NCI-H82 (cell line): ENCODE results near the gene NUDT4.

Source experiments
- DNase-seq: peaks from one replicate; lab custom pipeline; 2025; lab: John Stamatoyannopoulos, UW

The NUDT4 gene

DNA sequence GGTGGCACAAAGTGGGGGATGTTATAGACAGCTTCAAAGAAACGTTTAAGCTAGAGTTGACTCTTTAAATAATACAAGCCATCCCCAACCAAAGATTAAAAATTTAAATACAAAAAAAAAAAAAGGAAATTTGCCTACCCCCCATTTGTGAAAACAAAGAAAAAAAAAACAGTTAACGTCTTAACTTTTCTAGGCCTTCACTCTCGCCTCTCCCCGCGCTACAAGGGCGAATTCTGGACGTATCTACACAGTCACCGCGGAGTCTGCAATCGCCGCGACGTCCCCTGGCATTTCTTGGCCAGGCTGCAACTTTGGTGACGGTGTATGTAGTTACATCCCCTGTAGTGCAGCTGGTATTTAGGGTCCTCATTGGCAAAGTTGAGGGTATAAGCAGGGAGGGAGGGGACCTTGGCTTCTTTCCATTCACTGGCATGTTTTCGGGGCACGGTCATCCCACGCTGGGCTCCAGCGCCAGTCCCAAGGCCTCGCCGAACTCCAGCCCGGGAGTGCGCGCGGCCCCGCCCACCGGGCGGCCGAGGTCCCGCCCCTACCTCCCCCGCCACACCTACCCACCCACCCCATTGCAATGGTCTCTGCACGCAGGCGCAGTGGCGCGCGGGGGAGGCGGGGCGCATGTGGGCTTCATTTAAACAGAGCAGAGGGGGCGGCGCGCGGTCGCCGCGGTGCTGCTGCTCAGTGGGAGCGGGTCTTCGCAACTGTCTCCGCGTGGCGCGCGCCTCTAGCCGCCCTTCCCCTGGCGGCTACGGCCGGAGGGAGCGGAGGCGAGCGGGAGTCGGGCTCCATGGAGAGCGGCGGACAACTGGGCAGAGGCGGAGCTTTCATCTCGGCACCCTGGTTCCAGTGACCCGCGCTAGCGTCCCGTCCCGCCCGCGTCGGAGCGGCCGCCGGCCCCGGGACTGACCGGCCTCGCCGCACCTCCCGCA is at the start of gene NUDT4:
TSS of gene NUDT4 (plus strand) at position 674 of the 944 bp plus-strand sequence. CDS start 398 bp downstream, outside the sequence.
- peak; percentile 98 for DNase-seq

DNA sequence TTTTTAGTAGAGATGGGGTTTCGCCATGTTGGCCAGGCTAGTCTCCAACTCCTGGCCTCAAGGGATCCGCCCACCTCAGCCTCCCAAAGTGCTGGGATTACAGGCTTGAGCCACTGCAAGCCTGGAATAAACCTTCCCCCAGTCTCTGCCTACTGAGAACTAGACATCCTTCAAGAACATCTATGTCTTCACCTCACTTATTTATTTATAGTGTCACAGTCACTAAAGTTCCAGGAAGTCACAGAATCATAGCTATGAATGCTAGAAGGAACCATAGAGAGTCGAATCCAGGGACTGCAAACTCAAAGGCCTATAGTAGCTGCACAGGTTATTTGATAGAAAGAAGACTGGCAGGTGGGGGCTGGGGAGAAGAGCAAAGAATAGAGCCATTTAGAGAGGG is 44.7 kb upstream of the NUDT4 start:
- no peak for DNase-seq

DNA sequence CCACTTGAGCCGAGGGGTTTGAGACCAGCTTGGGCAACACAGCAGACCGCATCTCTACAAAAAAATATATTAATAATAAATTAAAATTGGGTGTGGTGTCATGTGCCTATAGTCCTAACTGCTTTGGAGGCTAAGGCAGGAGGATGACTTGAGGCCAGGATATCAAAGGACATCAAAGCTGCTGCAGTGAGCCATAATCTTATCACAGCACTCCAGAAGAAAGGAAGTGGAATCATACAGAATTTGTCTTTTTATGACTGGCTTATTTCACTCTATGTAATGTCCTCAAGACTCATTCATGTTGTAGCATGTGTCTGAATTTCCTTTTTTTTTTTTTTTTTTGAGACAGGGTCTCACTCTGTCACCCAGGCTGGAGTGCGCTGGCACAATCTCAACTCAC is 43.9 kb upstream of the NUDT4 start:
- no peak for DNase-seq

DNA sequence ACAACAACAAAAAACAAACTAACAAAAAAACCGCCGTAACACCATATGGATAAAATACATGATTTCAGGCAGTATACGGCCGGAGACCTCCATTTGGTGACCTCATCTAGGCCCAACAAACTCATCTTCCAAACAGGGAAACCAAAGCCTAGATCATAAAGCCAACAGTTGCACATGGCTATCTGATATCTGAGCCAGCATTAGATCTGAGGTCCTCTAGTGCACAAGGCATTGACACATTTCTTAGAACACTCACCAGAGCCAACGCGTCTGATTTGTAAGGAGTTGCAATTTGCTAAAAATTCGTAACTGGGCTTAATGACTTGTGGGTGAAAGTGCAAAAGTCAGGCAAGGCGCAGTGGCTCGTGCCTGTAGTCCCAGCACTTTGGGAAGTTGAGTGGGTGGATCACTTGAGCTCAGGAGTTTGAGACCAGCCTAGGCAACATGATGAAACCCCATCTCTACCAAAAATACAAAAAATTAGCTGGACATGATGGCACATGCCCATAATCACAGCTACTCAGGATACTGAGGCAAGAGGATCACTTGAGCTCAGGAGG is 42.0 kb upstream of the NUDT4 start:
- DNase-seq = no peak

DNA sequence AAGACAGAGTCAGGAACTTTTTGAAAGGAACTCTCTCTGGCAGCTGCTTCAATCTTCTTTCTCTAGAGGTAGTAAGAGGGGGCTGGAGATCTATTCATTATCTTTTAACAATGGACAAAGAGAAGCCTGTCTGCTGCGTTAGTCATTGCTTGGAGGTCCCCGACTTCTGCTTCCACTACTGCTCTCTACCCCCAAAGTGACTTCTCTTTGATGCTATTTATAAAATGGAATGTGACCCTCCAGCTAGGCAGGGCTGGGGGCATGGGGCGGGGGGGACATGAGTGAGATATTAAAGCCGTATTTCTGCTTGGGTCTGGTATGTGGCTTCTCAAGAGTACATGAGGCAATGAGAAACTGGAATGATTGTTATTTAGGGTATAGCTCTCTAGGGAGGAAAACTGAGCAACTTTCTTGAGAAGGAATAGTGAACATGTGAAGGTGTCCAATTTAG is 41.4 kb upstream of the NUDT4 start:
- no peak for DNase-seq

DNA sequence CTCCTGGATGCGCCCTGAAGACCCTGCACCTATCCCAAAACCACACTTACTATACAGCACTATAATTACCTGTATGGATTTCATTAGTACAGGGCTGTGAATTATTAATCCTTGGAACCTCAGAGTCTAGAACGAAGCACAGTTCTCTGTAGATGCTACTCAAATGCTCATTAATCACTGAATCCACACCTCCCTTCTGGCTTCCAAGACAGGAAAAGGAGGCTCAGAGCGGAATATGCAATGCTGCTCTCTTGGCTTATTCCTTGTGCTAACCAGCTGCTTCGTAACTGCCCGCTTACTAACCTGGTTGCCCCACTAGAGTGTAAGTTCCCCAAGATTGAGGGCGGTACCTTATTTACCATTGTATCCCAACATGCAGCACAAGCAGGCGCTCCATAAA is 39.1 kb upstream of the NUDT4 start:
- DNase-seq = peak; percentile 29

DNA sequence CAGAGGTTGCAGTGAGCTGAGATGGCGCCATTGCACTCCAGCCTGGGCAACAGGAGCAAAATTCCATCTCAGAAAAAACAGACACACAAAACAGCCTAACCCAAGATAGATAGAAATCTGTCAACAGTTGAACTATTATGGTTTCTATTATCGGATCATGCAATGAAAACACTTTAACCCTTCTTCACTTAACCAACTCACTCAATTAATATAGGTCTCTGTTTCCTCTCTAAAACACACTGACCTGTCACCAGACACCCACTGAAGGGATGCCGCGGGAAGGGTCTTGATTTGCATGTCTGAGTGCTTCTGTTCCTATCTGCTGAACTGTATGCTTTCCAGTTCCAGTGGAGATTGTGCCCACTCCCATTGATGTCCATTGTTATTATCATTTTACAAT is 38.0 kb upstream of the NUDT4 start:
- no peak for DNase-seq

DNA sequence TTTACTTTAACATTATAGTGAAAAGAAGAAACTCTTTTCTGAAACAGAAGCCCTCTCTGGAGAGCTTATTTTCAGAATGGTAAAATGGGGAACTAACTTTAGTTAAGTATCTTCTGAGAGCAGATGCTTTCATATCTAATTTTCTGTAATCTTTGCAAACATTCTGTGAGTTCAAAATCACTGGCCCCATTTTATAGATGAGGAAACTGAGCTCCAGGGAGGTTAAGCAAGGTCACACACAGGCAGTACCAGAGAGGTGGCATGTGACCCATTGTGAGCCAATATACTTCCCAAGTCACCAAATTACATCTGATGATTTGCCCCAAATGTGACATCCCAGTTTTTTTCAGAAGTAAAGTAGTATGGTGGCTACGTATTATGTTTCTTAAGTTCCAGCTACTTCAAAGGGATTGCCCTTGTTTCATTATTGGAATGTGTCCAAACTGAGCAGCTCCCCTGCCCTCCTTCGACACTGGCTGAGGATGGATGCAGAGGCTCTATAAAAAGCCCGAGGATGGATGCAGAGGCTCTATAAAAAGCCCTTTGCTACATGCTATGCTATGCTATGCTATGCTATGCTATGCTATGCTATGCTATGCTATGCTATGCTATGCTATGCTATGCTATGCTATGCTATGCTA is 36.2 kb upstream of the NUDT4 start:
- no peak for DNase-seq

DNA sequence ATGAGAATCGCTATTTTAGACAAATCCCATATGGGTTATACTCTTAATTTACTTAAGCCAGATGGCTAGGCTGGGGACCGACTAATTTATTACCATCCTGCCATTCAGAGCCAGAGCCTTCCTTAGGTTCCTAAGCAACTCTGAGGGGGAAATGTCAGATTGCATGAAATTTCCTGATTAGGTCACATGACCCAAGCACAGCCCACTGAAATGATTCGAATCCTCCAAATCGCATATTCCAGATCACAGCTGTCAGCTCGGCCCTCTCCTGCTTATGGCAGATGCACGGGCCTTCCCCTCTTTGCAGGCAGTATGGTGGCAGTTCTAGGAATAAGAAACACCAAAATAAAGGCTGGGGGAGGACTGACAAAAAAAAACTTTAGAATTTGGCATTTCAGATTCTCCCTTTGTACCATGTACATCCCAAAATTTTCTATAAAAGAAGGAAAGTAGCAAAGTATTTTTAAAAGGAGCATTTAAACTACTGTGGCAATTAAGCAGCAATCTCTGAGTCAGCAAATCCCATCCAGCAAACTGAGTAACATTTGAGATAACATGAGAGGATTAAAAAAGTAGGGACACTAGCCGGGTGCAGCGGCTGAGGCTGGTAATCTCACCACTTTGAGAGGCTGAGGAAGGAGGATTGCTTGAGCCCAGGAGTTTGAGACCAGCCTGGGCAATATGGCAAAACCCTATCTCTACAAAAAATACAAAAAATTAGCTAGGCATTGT is 30.5 kb upstream of the NUDT4 start:
- peak; percentile 99 for DNase-seq

DNA sequence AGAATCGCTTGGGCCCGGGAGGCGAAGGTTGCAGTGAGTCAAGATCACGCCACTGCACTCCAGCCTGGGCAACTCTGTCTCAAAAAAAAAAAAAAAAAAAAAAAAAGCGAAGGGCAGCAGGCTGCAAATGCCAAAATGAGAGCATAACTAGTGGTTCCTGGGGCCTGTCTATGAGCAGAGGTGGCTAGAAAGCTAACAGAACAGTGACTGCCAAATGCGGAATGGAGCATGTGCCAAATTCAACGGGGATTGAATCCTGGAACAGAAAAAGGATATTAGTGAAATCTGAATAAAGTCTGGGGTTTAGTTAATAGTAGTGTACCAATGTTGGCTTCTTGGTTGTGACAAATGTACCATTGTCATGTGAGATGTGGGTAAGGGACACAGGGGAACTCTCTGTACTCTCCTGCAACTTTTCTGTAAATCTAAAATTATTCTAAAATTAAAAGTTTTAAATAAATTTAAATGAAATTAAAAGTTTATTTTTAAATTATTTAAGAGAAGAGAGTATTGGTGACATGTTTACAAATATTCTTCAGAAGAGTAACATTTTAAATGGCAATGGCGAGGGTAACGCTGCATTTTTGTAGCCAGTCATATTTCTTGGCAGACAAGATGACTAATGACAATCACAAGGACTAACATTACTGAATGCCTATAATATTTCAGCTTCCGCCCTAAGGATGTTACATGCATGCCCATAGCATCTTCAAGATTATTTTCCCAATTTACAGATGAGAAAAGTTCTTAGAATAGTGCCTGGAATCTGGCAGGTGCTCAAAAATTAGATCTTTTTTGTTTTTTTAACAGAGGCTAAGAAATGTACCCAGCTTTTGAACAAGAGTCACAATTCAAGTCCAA is 28.9 kb upstream of the NUDT4 start:
- no peak for DNase-seq

DNA sequence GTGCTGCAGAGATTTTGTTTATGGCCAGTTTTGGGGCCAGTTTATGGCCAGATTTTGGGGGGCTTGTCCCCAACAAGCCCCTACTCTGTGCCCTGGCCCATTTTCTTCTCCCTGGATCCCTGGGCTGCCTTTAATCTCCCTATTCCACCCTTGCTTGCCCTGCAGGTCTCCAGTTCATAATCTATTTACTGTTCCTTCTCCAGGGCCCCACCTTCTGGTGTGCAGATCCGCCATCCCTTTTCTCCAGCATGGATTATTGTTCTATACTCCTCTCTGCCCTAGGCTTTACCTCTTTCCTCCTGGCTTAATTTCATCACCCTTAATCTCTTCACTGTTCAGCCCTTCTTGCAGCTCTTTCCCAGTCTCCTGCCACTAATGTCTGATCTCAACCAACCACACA is 26.0 kb upstream of the NUDT4 start:
- DNase-seq = peak; percentile 98

DNA sequence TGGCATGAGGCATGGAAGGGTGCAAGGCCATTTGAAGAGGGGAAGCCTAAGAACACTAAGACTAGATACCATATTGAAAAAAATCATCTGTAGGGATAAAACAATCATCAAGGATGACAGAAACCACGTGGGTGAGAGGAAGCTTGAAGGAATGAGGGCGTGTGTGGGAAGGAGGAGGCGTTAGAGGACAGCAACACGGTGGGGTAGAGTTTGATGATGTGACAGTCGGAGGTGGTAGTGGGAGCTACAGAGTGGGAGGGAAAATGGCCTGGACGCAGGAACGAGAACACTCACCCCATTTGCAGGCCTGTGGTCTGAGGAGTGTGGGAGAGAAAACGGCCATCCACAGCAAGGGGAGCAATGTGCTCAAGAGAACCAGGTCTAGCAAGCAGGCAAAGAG is 25.4 kb upstream of the NUDT4 start:
- DNase-seq = peak; percentile 69

DNA sequence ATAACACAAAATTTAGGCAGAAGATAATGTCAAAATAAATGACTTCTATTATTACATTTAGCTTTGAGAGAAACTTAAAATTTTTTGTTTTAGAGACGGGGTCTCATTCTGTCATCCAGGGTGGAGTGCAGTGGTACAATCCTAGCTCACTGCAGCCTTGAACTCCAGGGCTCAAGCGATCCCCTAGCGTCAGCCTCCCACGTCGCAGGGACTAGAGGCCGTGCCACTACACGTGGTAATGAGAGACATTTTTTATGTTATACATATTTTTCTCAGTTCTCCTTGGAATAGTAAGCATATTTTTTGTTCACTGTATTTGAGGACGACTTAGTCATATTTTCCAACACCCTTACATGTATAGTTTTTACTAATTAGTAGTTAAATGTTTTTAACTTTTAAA is 21.5 kb upstream of the NUDT4 start:
- DNase-seq = no peak

DNA sequence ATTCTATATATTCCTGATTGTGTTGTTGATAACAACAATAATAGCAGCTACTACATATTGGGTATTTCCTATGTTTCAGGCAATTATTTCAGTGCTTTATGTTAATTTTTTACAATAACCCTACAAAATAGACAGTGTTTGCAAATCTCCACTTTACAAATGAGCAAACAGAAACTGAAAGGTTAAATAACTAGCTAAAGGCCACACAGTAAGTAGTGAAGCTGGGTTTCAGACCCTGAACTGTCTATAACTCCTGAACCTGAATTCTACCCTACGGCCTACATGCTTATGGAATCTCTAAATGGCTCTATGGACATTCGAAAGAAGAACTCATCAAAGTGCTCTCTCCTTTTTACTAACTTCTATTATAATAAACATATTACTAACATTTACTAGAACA is 19.7 kb upstream of the NUDT4 start:
- no peak for DNase-seq

DNA sequence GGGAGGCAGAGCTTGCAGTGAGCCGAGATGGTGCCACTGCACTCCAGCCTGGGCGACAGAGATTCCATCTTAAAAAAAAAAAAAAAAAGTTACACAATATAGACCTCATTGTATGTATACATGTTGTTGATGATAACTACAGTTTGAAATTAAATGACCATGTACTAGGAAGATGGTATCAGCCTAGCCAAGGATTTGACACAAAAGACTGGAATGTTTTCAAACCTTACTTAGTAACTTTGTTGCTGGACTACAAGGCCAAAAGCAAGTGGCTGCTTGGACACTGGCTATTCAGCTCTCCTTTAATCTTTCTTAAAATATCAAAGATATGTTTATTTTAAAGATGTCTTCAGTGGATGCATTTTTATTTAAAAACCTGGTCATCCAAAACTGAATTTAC is 18.9 kb upstream of the NUDT4 start:
- DNase-seq = no peak

DNA sequence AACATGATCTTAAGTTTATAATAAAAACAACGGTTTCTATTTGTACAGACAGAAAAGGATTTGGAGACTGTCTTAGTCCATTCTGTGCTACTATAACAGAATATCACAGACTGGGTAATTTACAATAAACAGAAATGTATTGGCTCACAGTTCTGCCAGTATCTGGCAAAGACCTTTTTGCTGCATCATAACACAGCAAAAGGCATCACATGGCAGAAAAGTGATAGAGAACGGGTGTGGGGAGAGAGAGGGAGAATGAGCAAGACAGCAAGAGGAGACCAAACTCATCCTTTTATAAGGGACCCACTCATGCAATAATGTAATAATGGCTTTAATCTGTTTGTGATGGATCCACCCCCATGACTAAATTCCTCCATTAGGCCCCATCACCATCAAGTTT is 17.0 kb upstream of the NUDT4 start:
- no peak for DNase-seq

DNA sequence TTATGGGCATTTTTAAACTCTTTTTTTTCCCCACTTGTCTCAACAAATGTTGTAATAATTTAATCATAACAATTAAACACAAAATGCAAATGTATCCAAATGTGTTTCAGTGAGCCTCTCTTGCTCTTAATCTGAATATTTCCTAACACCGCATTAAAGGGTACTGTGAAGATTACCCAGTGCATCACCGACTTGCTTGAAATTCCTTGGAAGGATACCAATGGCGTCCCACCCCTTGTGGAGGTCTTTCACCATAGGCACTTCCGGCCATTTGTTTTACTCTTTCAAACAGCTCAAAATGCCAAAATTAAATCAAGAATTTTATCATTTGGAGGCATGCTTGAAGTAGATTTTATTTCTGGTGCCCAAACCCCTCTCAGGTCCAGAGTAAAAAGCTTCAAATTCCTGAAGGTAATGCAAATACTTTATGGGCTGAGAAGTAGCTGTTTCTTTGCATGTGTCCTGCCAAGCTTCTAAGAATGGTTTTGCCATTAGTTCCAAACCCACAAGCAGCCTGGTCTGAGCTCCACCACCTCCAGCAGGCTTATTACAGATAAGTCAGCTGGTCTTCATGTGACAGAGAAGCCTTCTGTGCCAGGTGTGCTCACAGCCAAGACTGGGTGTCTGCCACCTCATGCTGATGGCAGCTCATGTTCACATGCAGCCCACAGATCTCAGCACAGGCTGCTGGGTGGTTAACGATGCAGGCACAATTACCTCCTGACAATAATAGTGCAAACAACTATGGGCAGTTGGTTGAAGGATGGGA is 16.4 kb upstream of the NUDT4 start:
- DNase-seq = peak; percentile 34

DNA sequence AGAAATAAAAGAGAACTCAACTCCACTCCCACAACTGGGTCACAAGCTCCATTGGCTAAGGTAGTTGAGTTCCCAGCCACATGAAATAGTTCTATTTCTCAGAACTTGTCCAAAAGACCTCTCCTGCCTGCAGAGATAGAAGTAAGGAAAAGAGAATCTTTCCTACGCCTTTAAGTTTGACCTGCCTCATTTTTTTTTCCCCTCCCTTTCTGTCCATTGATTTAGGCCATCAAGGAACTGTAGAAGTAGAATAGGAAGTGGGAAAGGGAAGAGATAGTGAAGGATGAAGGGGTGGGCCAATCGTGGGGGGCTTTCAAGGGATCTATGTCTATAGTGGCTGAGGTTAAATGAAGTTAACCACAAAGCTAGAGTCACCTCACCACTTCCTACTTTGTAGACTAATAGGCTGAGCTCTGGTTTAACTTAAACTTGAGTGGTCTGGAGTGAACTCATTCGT is 13.9 kb upstream of the NUDT4 start:
- DNase-seq = no peak

DNA sequence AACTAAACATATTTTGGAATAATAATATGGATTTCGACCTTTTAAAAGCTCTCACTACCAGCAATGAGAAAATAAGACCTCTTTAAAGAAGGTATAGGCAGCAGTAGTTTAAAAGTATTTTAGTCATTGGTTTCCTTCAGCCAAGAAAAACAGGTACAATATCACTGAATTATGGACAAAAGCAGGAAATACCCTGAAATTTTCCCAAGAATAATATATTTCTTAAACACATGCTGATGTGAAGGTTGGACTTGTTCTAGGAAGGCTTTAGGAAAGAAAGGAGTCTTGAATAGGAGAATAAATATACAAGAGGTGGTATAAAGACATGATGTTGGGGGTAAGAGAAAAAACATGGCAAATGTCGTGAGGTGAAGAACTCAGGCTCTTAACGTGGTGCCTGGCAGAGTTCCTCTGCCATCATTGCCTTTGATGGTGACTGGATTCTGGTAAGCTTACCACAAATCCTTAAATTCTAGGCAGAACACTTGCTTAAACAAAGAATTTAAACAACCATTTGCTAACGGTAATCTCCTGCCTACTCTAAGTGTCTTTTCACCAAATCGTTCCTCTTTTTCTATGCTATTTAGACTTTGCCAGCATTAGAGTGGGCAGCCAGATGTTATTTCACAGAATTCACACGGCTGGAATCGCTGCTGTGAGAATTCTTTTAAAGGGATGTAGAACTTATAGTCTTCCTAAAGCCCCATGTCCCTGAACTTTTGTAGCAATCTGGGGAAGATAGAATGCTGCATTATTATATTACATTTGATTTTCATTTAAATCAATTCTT is 11.9 kb upstream of the NUDT4 start:
- DNase-seq = no peak

DNA sequence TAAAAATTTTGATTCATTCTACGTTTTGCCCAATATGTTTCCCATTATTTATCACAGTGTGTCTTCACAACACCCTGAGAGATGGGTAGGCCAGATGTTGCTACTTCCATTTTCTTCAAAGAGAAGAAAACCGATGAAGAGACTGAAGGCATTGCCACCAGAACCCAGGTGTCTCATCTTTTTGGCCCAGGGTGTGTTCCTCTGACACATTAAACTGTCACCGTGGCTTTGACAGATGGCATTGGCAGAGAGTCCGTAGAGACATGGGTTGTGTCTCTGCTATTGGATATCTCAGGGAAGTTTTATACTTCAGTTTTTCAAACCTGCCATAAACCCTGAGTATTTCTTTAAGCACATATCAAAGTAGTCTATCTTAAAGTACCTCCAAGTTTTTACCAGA is 11.3 kb upstream of the NUDT4 start:
- DNase-seq = peak; percentile 15
